H1 (cell line): ENCODE data around the gene MFSD6L. TPM values are rescaled to one million over a fixed set of nuclear protein-coding genes. Genes with fewer than 3 reads are reported as not detected.
A peak's percentile ranks its signal among the peaks of the same experiment; 100 is the strongest.

Source experiments
- CTCF ChIA-PET: fragments of 300-600 bp; sonication (Branson Sonifier 250); formaldehyde crosslinking; loops from one replicate; lab custom pipeline; 2021; ENCODE audit not compliant: partially characterized antibody; lab: Charles Lee
- POLR2A ChIA-PET: fragments of 300-600 bp; sonication (Branson Sonifier 250); formaldehyde crosslinking; loops from one replicate; lab custom pipeline; 2021; ENCODE audit warnings: inconsistent platforms; ENCODE audit not compliant: partially characterized antibody; lab: Charles Lee
- DNase-seq, 2 experiments: peaks; one replicate each; pipeline versions ENCODE4 v3.0.0 to v3.0.0-alpha.2; 2010 to 2022; ENCODE audit warnings: low spot score in 2 of 2, low read depth in 1 of 2, mixed read lengths in 1 of 2
- FAIRE-seq: peaks from 2 replicates; lab custom pipeline; 2011; peaks lifted over from hg19 to GRCh38; lab: Jason Lieb, UNC
- H2AFZ ChIP-seq: 2 replicates; pipeline ENCODE4 v1.8.1; 2012; ENCODE audit warnings: low read length, inconsistent platforms
- H2AK5ac ChIP-seq: 2 replicates; pipeline ENCODE4 v1.6.1; 2013; ENCODE audit warnings: low read depth, low read length
- H2BK120ac ChIP-seq: replicated peaks from 2 replicates; pipeline ENCODE3; 2013; ENCODE audit warnings: low read depth, low read length, inconsistent platforms
- H2BK12ac ChIP-seq: 2 replicates; pipeline ENCODE4 v1.6.1; 2013; ENCODE audit warnings: low read depth, low read length
- H2BK15ac ChIP-seq: 2 replicates; pipeline ENCODE4 v1.6.1; 2013; ENCODE audit warnings: low read length
- H2BK20ac ChIP-seq: 2 replicates; pipeline ENCODE4 v1.6.1; 2013; ENCODE audit warnings: low read length
- H2BK5ac ChIP-seq: 2 replicates; pipeline ENCODE4 v1.6.1; 2013; ENCODE audit warnings: low read depth, low read length
- H3K14ac ChIP-seq: 2 replicates; pipeline ENCODE4 v1.6.1; 2013; ENCODE audit warnings: inconsistent platforms; ENCODE audit not compliant: insufficient read length
- H3K18ac ChIP-seq: 2 replicates; pipeline ENCODE4 v1.6.1; 2013; ENCODE audit warnings: low read length; ENCODE audit errors: extremely low read depth
- H3K23ac ChIP-seq: 2 replicates; pipeline ENCODE4 v1.6.1; 2013; ENCODE audit warnings: inconsistent platforms; ENCODE audit not compliant: insufficient read length
- H3K23me2 ChIP-seq: 2 replicates; pipeline ENCODE4 v1.6.1; 2013; ENCODE audit warnings: low read depth, low read length
- H3K27ac ChIP-seq: 2 replicates; pipeline ENCODE4 v1.6.1; 2011; ENCODE audit warnings: low read depth, low read length, inconsistent platforms
- H3K27me3 ChIP-seq, 4 experiments: replicated peaks in 1 of 4; 1 replicate in 1 of 4; 2 replicates in 3 of 4; pipeline versions ENCODE4 v1.6.1 to v1.8.1; 2011 to 2013; ENCODE audit warnings: low read length in 3 of 4, mild to moderate bottlenecking in 3 of 4, inconsistent platforms in 2 of 4, mixed read lengths in 2 of 4, moderate library complexity in 1 of 4; ENCODE audit not compliant: control insufficient read depth in 3 of 4, insufficient read depth in 3 of 4; ENCODE audit errors: extremely low read depth in 1 of 4
- H3K36me3 ChIP-seq, 4 experiments: 2 replicates each; pipeline versions ENCODE4 v1.6.1 to v1.8.1; 2011 to 2013; ENCODE audit warnings: mild to moderate bottlenecking in 4 of 4, low read length in 3 of 4, moderate library complexity in 2 of 4, control low read depth in 1 of 4, inconsistent platforms in 1 of 4; ENCODE audit not compliant: insufficient read depth in 4 of 4, control insufficient read depth in 2 of 4
- H3K4ac ChIP-seq: replicated peaks from 2 replicates; pipeline ENCODE3; 2013; ENCODE audit warnings: low read length, low read depth, mixed read lengths, inconsistent platforms; ENCODE audit not compliant: insufficient read length
- H3K4me1 ChIP-seq, 4 experiments: replicated peaks in 1 of 4; 1 replicate in 1 of 4; 2 replicates in 3 of 4; pipeline versions ENCODE4 v1.6.1 to v1.8.1; 2011 to 2013; ENCODE audit warnings: low read length in 3 of 4, inconsistent platforms in 2 of 4, mixed read lengths in 1 of 4; ENCODE audit not compliant: insufficient read depth in 4 of 4, control insufficient read depth in 3 of 4
- H3K4me2 ChIP-seq, 2 experiments: 2 replicates each; pipeline versions ENCODE4 v1.6.1 to v1.8.1; 2011 to 2013; ENCODE audit warnings: low read depth in 2 of 2, low read length in 2 of 2, control low read depth in 1 of 2, inconsistent platforms in 1 of 2, mild to moderate bottlenecking in 1 of 2; ENCODE audit not compliant: insufficient read depth in 1 of 2
- H3K4me3 ChIP-seq, 4 experiments: fragments of 200-600, 300-600 bp in 1 of 4; sonication (generic), shearing (Covaris generic), sonication (Bioruptor Twin) in 1 of 4; 2 replicates each; pipeline versions ENCODE4 v1.5.1 to v1.8.1; 2011 to 2016; ENCODE audit warnings: low read length in 4 of 4, low read depth in 3 of 4, control low read depth in 2 of 4, inconsistent platforms in 2 of 4, mild to moderate bottlenecking in 2 of 4, mixed read lengths in 1 of 4, moderate library complexity in 1 of 4; ENCODE audit not compliant: insufficient read depth in 2 of 4; ENCODE audit errors: extremely low read depth in 1 of 4
- H3K56ac ChIP-seq: replicated peaks from 2 replicates; pipeline ENCODE3; 2013; ENCODE audit warnings: low read depth, mild to moderate bottlenecking, mixed read lengths, low read length, inconsistent platforms; ENCODE audit not compliant: insufficient read length
- H3K79me1 ChIP-seq: 2 replicates; pipeline ENCODE4 v1.6.1; 2013; ENCODE audit warnings: low read depth, low read length, control low read depth
- H3K79me2 ChIP-seq, 2 experiments: 2 replicates each; pipeline versions ENCODE4 v1.6.1 to v1.8.1; 2012 to 2013; ENCODE audit warnings: low read length in 2 of 2, mild to moderate bottlenecking in 2 of 2, inconsistent platforms in 1 of 2; ENCODE audit not compliant: insufficient read depth in 2 of 2, control insufficient read depth in 1 of 2
- H3K9ac ChIP-seq, 4 experiments: replicated peaks in 1 of 4; 1 replicate in 1 of 4; 2 replicates in 3 of 4; pipeline versions ENCODE4 v1.6.1 to v1.8.1; 2011 to 2013; ENCODE audit warnings: low read depth in 3 of 4, low read length in 3 of 4, control low read depth in 2 of 4, mild to moderate bottlenecking in 2 of 4, moderate library complexity in 2 of 4, inconsistent platforms in 1 of 4; ENCODE audit errors: extremely low read depth in 1 of 4
- H3K9me3 ChIP-seq, 2 experiments: 2 replicates each; pipeline versions ENCODE4 v1.6.1 to v1.8.1; 2012 to 2013; ENCODE audit warnings: mild to moderate bottlenecking in 2 of 2, moderate library complexity in 2 of 2, control low read depth in 1 of 2, inconsistent platforms in 1 of 2, low read depth in 1 of 2, low read length in 1 of 2, mixed read lengths in 1 of 2; ENCODE audit not compliant: insufficient read depth in 2 of 2
- H4K20me1 ChIP-seq, 2 experiments: replicated peaks in 1 of 2; 2 replicates each; pipeline versions ENCODE3 to v1.8.1; 2011 to 2013; ENCODE audit warnings: inconsistent platforms in 2 of 2, low read length in 2 of 2, mild to moderate bottlenecking in 1 of 2; ENCODE audit not compliant: insufficient read depth in 2 of 2, control insufficient read depth in 1 of 2
- H4K5ac ChIP-seq: 2 replicates; pipeline ENCODE4 v1.6.1; 2013; ENCODE audit warnings: low read length, low read depth, mixed read lengths, inconsistent platforms; ENCODE audit not compliant: insufficient read length
- H4K8ac ChIP-seq: 2 replicates; pipeline ENCODE4 v1.8.0; 2013; ENCODE audit warnings: mild to moderate bottlenecking, moderate library complexity, low read length, inconsistent platforms; ENCODE audit not compliant: insufficient read depth; ENCODE audit errors: extremely low read depth
- H4K91ac ChIP-seq: replicated peaks from 2 replicates; pipeline ENCODE3; 2013; ENCODE audit warnings: low read length, mixed read lengths, inconsistent platforms; ENCODE audit not compliant: insufficient read length
- WGBS, 2 experiments: shearing (Covaris generic) in 1 of 2; methylation state at CpG; one replicate each; pipeline versions ENCODE4 v1.1.6 to v1.1.7; 2013 to 2015; ENCODE audit warnings: low lambda C conversion rate in 2 of 2, mixed read lengths in 2 of 2, inconsistent platforms in 1 of 2, low coverage in 1 of 2, missing lambda C conversion rate in 1 of 2; ENCODE audit not compliant: insufficient replicate concordance in 2 of 2, insufficient coverage in 1 of 2, insufficient read length in 1 of 2; ENCODE audit errors: extremely low coverage in 1 of 2, missing lambda C conversion rate in 1 of 2; 5-methylcytosine and 5-hydroxymethylcytosine counted together
- polyA plus RNA-seq, 7 experiments: library from polyadenylated mRNA; depleted of rRNA in 3 of 7; stranded (reverse) in 5 of 7; unstranded in 2 of 7; fragments of >200 nt in 5 of 7; fragments of 200-250 nt in 2 of 7; gene quantifications; 1 replicate in 5 of 7; 2 replicates in 1 of 7; 4 replicates in 1 of 7; pipeline versions ENCODE4 v1.2.1 to v1.2.3, GENCODE V29; 2011 to 2013; ENCODE audit warnings: missing spikeins in 2 of 7, mixed read lengths in 2 of 7
- total RNA-seq: library from RNA; stranded (reverse); fragmentation: NEBNext Ultra II Directional; extraction: Animal tissue kit (Norgen Biotek cat#: 25700); gene quantifications from 2 replicates; pipeline ENCODE4 v1.2.1, GENCODE V29; 2021

Gene MFSD6L
- total and polyA plus RNA-seq, 2 of the 8 experiments (the other 6 are each of a cell fraction or from before 2014, with no cell fraction given) = 2.6 to 2.7 TPM

DNA sequence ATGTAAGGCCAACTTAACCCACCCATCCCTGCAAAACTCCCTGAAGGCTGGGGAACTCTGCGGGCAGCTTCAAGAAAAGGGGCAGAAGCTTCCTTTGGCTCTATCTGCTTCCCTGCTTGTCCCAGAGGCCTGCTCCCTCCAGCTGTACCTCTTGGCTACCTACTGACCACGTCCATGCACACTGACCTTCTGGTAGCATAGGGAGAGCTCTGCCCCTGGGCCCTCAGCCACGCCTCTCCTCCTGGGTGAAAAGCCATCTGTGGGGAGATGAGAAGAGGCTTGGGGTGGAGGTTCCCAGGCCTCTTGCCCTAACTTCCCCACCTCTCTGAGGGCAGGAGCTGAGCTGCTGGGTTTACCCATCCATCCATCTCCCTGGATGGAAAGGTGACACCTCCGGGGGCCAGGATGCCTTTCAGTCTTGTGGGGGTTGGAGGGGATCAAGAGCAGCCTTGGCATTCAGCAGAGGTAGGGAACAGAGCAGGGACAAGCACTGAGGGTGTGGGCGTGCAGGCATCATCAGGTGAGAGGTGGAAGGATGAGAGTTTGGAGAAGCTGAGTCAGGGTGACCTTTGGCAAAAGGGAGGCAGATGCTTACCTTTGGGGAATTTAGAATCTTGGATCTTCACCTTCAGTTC is 23.4 kb upstream of the MFSD6L start:
- POLR2A ChIA-PET = no interaction called here
- Histone ChIP-seq H2AFZ (no peak overlapping the region), H4K91ac (no peak overlapping the region), H2BK15ac (no peak overlapping the region), H3K23me2 (no peaks in the 10 kb centered on the region; the same call in 1 of the 2 replicates), H3K79me2 (no peaks in the 10 kb centered on the region), H3K4me3 (no peak overlapping the region), H3K4me2 (no peak overlapping the region), H3K79me1 (no peaks in the 10 kb centered on the region), H3K27ac (no peak overlapping the region), H3K23ac (no peak overlapping the region), H3K18ac (no peak overlapping the region), H2BK120ac (no peak overlapping the region), H3K4ac (no peak overlapping the region), H4K8ac (no peak overlapping the region), H4K5ac (no peak overlapping the region), H3K14ac (no peak overlapping the region), H2BK20ac (no peak overlapping the region), H3K56ac (no peak overlapping the region), H3K9ac (no peak overlapping the region), H4K20me1 (no peaks in the 10 kb centered on the region), H3K36me3 (no peaks in the 10 kb centered on the region), H2BK5ac (no peak overlapping the region), H3K4me1 (peaks cover 0 to 4% (median 0%) of the 10 kb centered on the region in 4 experiments; a peak in 3 of 7 replicates), H3K27me3 (no peaks in the 10 kb centered on the region), H2AK5ac (no peak overlapping the region), H3K9me3 (0 out of 4 replicates have a peak, but pooled peaks cover 0 to 4% of the 10 kb centered on the region in 2 experiments), H2BK12ac (no peak overlapping the region)
- FAIRE-seq = no peak
- DNase-seq = peak in 1 of 2 experiments; percentile 8
- WGBS, 2 experiments = 86% methylated on average over 5 of the region's 5 CpGs; no CpG with 5 or more reads in 1 of the 2 experiments
- CTCF ChIA-PET = interaction anchor here (0.7 to 2.9 kb wide), 5 partner anchors 10 to 163 kb away, joined by 3 to 9 read pairs (median 5); no protein-coding TSS in a partner anchor
